ENCODE data around the gene MAP3K7CL.

MAP3K7CL gene

DNA sequence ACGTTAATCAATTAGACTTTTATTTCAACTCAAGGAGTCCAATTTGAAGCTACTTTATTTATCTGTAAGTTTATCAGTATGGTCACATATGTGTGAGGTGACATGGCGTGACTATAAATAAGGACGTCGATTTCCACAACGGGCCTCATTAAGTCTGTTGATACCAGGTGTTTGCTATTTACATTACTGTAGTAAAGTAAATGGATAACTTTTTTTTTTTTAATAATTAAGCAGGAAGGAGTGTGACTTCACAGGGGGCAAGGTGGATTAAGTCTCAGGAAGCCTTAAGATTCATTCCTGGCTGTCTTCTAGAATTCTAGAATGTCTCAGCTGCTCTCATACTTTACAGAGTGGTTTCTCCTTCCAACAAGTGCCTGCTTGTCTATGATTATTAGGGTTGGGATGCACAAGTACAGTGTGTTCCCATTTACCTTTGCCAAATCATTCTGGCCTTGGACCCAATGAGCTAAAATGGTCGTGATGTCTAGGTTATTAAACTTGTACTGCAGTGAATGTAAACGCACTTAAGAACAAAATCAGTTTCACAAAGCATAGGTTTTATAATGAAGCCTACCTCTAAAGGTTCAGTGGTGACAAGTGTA is 15.5 kb downstream of the MAP3K7CL start:
- TF ChIP-seq SIN3A (IDR thresholded peaks at IDR 0.05; ENCODE audit: borderline replicate concordance, insufficient read depth, low read length), result no peak
- TF ChIP-seq, protein P1, sequence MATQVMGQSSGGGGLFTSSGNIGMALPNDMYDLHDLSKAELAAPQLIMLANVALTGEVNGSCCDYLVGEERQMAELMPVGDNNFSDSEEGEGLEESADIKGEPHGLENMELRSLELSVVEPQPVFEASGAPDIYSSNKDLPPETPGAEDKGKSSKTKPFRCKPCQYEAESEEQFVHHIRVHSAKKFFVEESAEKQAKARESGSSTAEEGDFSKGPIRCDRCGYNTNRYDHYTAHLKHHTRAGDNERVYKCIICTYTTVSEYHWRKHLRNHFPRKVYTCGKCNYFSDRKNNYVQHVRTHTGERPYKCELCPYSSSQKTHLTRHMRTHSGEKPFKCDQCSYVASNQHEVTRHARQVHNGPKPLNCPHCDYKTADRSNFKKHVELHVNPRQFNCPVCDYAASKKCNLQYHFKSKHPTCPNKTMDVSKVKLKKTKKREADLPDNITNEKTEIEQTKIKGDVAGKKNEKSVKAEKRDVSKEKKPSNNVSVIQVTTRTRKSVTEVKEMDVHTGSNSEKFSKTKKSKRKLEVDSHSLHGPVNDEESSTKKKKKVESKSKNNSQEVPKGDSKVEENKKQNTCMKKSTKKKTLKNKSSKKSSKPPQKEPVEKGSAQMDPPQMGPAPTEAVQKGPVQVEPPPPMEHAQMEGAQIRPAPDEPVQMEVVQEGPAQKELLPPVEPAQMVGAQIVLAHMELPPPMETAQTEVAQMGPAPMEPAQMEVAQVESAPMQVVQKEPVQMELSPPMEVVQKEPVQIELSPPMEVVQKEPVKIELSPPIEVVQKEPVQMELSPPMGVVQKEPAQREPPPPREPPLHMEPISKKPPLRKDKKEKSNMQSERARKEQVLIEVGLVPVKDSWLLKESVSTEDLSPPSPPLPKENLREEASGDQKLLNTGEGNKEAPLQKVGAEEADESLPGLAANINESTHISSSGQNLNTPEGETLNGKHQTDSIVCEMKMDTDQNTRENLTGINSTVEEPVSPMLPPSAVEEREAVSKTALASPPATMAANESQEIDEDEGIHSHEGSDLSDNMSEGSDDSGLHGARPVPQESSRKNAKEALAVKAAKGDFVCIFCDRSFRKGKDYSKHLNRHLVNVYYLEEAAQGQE (IDR thresholded peaks at IDR 0.05; ENCODE audit: insufficient read depth in 1 of 2, low read depth in 2 of 2, low read length in 2 of 2), result no peak
- no peak for TF ChIP-seq FOXP2 (optimal IDR thresholded peaks at IDR 0.05; ENCODE audit: borderline replicate concordance, extremely low read depth, extremely low read length, insufficient read depth)
- TF ChIP-seq TAF1 (IDR thresholded peaks at IDR 0.05; ENCODE audit: borderline replicate concordance, insufficient read depth, low read length), result no peak
- no peak for TF ChIP-seq POLR2AphosphoS5 (IDR thresholded peaks at IDR 0.05; ENCODE audit: low read depth, low read length)

DNA sequence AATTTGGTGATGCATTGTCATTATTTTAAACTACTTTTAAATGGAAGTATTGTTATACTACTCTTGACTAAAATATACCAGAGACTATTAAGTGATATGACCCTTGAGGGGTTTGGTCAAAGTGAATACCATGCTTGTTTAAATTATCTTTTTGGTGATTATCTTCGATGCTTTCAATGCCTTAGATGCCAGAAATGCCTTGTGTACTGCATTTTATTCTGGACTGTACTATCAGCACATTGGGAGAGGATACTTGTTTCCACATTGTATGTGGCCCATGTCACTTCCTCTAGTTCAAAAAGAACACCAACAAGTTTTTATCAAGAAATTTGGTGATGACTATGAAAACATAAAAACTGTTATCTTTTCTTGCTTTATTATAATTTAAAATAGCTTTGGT is 16.3 kb downstream of the MAP3K7CL start:
- TF ChIP-seq TAF1 (IDR thresholded peaks at IDR 0.05; ENCODE audit: borderline replicate concordance, insufficient read depth, low read length) (no peak), FOXP2 (optimal IDR thresholded peaks at IDR 0.05; ENCODE audit: borderline replicate concordance, extremely low read depth, extremely low read length, insufficient read depth) (no peak), POLR2AphosphoS5 (IDR thresholded peaks at IDR 0.05; ENCODE audit: low read depth, low read length) (no peak), SIN3A (IDR thresholded peaks at IDR 0.05; ENCODE audit: borderline replicate concordance, insufficient read depth, low read length) (no peak)
- TF ChIP-seq, protein P1 (IDR thresholded peaks at IDR 0.05; ENCODE audit: insufficient read depth in 1 of 2, low read depth in 2 of 2, low read length in 2 of 2), result no peak

DNA sequence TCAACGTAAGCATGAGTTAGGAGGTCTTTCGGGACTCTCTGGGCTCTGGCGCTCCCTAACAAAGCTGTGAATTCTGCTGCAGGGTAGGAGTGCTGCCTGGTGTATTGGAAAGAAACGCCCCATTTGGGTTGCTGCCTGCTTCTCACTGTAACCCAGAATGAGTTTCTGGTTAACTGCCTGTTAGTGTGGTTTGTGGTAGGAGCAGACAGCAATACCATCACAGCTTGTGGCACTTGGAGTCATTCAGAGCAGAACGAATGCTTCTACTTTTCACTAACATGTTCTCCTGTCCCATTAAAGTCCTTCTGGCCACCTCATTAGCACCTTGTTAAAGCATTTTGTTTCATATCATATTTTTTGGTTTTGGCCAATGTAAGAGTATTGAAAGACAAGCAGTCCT is 18.1 kb downstream of the MAP3K7CL start:
- TF ChIP-seq FOXP2 (optimal IDR thresholded peaks at IDR 0.05; ENCODE audit: borderline replicate concordance, extremely low read depth, extremely low read length, insufficient read depth) (no peak), TAF1 (IDR thresholded peaks at IDR 0.05; ENCODE audit: borderline replicate concordance, insufficient read depth, low read length) (no peak), SIN3A (IDR thresholded peaks at IDR 0.05; ENCODE audit: borderline replicate concordance, insufficient read depth, low read length) (no peak), POLR2AphosphoS5 (IDR thresholded peaks at IDR 0.05; ENCODE audit: low read depth, low read length) (no peak)
- TF ChIP-seq, protein P1 (IDR thresholded peaks at IDR 0.05; ENCODE audit: insufficient read depth in 1 of 2, low read depth in 2 of 2, low read length in 2 of 2), result no peak

DNA sequence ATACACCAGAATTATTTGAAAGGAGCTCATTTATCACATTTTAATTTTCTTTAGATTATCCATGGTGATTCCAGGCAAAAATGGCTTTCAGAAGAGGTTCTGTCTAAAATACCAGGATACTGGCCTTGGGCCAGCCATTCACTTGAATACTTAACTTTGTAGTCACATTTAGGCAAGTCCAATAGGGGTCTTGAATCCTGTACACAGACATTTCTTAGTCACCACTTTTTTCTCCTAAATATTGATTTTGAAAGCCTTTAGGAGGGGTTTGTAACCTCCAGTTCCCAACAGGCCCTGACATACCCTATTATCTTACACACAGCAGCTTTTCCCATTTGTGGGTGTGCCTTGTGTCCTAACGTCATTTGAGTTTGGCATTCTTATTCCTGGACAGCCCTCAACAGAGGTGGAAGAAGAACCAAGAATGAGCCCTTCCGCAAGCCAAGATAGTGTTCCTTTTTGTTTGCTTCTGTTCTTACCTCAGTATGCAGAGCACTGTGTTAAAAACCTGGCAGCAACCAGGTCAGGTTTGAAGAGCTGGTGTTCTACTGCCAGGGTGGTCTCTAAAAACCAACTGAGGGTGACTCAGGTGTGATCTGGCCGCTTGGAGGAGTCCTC is 19.5 kb downstream of the MAP3K7CL start:
- TF ChIP-seq SIN3A (IDR thresholded peaks at IDR 0.05; ENCODE audit: borderline replicate concordance, insufficient read depth, low read length) (no peak), FOXP2 (optimal IDR thresholded peaks at IDR 0.05; ENCODE audit: borderline replicate concordance, extremely low read depth, extremely low read length, insufficient read depth) (no peak), TAF1 (IDR thresholded peaks at IDR 0.05; ENCODE audit: borderline replicate concordance, insufficient read depth, low read length) (no peak), POLR2AphosphoS5 (IDR thresholded peaks at IDR 0.05; ENCODE audit: low read depth, low read length) (no peak)
- TF ChIP-seq, protein P1 (IDR thresholded peaks at IDR 0.05; ENCODE audit: insufficient read depth in 1 of 2, low read depth in 2 of 2, low read length in 2 of 2), result no peak
